ENCODE data around the gene TPPP3.
"Not testable (repeated sequence)": the region's sequence is repeated elsewhere in the genome, so short reads cannot be mapped to it uniquely, and the experiment has no call there.

Gene TPPP3

GRCh38 chr16:67426022-67426421, 32.7 kb upstream of the TPPP3 start:
- no peak for DNase-seq (ENCODE audit: low read depth in 2 of 2)

- DNase-seq (ENCODE audit: low read depth in 2 of 2) = no peak
Observed at GRCh38 chr16:67425580-67425979, 32.3 kb upstream of the TPPP3 start.

- no peak for DNase-seq (ENCODE audit: low read depth in 2 of 2)
Observed at GRCh38 chr16:67425061-67425460, 31.8 kb upstream of the TPPP3 start.

DNA sequence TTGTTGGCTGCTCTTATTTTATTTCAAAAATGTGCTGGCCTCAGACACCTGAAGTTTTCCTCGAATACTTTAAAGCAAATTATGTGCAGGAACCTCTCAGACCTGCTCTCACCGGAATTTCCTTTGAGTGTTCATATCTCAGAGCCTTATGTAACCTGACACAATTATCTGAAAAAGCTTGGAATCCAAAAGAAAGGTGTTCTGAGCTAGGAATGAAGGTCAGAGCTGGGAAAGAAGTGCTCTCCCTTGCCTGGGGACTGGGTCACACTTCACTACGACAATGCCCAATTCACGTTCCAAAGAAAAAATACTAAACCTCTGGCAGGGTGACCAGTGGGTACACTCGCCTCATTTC, 30.9 kb upstream of the TPPP3 start:
- no peak for DNase-seq (ENCODE audit: low read depth in 2 of 2)

- no peak for DNase-seq (ENCODE audit: low read depth in 2 of 2)
Observed at GRCh38 chr16:67423611-67424260, 30.4 kb upstream of the TPPP3 start.

DNA sequence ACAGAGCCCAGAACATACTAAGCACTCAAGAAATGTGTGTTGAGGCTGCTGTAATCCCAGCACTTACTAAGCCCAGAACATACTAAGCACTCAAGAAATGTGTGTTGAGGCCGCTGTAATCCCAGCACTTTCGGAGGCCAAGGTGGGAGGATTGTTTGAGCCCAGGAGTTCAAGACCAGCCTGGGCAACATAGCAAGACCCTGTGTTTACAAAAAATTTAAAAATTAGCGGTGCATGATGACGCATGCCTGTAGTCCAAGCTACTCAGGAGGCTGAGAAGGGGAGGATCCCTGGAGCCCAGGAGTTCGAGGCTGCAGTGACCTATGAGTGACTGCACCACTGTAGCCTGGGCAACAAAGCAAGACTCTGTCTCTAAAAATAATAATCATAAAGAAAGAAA, 29.7 kb upstream of the TPPP3 start:
- no peak for DNase-seq (ENCODE audit: low read depth in 2 of 2)

- no peak for DNase-seq (ENCODE audit: low read depth in 2 of 2)
Observed at GRCh38 chr16:67421030-67421429, 27.7 kb upstream of the TPPP3 start.

DNA sequence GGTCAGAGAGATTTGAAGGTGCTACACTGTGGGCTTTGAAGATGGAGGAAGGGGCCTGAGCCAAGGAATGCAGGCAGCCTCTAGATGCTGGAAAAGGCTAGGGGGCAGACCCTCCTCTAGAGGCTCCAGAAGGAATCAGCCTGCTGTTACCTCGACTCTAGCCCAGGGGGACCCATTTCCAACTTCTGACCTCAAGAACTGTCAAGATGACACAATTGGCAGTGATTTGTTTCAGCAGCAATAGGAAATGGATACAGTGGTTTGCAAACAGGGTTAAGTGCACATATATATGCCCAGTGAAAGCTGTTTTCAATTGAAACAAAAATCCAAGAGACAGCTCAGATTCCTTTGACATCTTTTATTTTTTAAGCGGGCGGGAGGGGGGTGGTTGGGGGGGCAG, 26.6 kb upstream of the TPPP3 start:
- no peak for DNase-seq (ENCODE audit: low read depth in 2 of 2)

DNA sequence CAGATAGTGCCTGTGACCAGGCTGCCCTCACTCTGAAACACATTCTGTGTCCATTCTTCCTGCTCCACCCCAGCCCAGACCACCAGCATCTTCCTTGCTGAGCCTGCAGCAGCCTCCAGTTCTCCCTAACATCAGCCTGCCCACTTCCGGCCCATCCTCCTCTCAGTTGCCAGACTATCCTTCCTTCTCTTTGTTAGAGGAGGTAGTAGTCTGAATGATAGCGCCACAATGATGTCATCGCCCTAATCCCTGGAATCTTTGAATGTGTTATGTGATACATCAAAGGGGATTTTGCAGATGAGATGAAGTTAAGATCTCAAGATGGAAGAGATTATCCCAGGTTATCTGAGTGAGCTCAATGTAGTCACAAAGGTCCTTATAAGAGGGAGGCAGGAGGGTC, 26.2 kb upstream of the TPPP3 start:
- no peak for DNase-seq (ENCODE audit: low read depth in 2 of 2)

- no peak for DNase-seq (ENCODE audit: low read depth in 2 of 2)
Observed at GRCh38 chr16:67417333-67418061, 24.2 kb upstream of the TPPP3 start.

DNA sequence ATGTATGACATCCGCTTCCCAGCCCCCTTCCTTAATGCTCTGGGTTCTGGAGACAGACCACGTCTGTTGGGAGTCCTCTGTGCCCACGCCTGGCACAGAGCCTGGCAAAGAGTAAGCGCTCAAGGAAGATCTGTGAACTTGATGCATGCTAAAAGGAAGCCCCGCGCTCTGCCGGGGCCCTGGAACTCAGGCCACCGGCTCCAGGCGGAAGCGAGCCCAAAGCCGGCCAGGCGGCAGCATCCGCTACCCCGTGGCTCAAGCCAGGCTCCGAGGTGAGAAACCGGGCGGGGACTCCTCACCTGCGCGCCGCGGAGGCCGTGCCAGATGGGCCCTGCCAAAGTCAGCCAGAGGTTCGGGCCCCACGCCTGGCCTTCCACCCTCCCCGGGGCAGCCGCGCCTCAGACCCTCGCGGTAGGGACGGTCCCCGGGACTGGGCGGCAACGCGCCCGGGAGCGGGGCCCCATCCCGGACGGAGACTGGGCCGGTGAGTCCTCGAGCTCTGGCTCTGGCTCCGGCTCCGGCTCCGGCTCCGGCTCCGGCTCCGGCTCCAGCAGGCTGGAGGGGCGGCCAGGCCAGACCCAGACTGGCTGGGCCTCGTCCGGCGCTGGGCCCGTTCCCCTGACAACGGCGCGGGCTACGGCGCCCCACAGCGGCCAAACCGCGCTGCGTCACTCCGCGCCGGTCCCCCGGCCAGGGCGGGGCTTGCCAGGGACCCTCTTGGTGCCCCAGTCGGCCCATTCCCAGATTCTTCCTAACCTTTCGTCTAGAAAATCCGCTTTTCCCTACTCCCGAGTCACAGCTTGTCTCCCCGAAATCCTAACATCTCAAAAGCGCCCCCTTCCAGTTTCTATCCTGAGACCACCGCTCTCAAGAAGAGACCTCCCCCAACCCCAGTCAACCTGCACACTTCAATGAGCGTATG, 22.8 kb upstream of the TPPP3 start, which contains the start of gene ZDHHC1:
Gene ZDHHC1 (minus strand): TSS at position 606 of the 922 bp plus-strand sequence. CDS start 8,702 bp downstream, outside the sequence.
- peak in 1 of 2 donors; percentile 50 for DNase-seq (ENCODE audit: low read depth in 2 of 2)

DNA sequence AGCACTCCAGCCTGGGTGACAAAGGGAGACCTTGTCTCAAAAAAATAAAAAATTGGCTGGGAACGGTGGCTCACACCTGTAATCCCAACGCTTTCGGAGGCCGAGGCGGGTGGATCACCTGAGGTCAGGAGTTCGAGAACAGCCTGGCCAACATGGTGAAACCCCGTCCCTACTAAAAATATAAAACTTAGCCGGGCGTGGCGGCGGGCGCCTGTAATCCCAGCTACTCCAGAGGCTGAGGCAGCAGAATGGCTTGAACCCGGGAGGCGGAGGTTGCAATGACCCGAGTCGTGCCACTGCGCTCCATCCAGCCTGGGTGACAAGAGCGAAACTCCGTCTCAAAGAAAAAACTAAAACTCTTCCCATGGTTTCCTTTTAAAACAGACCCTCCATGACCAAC, 22.1 kb upstream of the TPPP3 start:
- not testable (repeated sequence) for DNase-seq (ENCODE audit: low read depth in 2 of 2)

- DNase-seq (ENCODE audit: low read depth in 2 of 2) = no peak
Observed at GRCh38 chr16:67413978-67414911, 20.9 kb upstream of the TPPP3 start.

DNA sequence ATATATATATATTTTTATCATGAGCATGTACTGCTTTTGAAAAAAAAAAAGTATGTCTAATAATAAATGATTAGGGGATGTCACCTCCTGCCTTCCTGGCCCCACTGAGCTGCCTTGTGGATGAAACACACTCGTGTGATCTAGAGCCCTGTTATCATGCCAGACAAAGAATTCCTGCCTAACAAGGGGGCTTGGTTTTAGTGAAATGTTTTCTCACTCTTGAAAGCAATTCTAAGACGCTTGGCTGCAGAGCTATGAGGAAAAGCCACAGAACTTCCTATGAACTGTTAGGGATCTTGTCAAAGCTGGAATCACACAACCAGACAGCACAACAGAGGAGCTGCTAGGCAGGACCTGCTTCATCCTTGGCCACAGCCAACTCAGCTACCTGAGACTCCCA, 19.0 kb upstream of the TPPP3 start:
- no peak for DNase-seq (ENCODE audit: low read depth in 2 of 2)

GRCh38 chr16:67411339-67411738, 18.0 kb upstream of the TPPP3 start:
- no peak for DNase-seq (ENCODE audit: low read depth in 2 of 2)

DNA sequence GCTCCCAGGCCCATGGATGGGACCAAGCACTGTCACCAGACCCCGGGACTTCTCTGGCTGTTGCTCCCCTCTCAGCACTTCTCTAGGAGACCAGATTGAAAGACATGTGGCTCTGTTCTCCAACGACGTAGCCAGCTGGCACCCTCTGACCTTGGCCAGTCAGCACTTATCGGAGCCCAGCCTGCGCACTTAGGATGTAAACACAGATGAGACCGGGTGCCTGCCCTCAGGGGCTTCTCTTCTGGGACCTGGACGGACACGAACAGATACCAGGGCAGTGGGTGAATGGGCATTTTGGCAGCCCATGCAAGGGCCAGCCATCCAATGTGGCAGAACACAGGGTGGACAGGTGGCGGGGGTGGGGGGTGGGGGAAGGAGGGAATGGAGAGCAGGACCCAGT, 16.3 kb upstream of the TPPP3 start:
- no peak for DNase-seq (ENCODE audit: low read depth in 2 of 2)

GRCh38 chr16:67407788-67408452, 14.6 kb upstream of the TPPP3 start:
- DNase-seq (ENCODE audit: low read depth in 2 of 2) = no peak

DNA sequence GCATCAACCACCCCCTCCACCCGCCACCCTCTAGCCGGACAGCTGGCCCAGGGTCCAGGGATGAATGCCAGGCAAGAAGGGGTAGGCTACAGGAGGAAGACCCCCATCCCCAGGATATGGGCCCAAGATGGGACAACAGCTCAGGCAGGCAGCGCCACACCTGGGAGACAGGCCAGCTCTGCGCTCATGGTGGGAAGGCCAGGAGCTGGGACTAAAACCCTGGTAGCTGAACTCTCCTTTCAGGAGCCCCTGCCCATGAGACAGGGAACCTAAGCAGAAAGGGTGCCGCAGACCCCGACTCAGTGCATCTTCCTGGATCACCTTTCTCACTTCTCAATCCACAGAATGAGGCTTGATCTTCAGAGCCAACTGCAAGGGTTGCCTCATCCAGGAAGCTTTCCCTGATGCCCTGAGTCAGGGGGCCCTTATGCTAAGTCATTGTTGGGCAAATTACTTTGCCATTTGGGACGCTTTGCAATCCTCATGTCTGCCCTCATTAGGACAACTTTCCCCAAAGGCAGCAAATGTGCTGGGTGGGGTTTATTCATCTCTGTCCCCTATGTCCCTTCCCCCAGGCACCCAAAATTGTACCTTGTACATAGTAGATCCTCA, 14.0 kb upstream of the TPPP3 start:
- DNase-seq (ENCODE audit: low read depth in 2 of 2) = no peak

GRCh38 chr16:67406111-67406971, 13.0 kb upstream of the TPPP3 start:
- no peak for DNase-seq (ENCODE audit: low read depth in 2 of 2)
